PC-9 (cell line): Measurements from ENCODE around the gene CSNK2A2. TPM values are rescaled to one million over a fixed set of nuclear protein-coding genes. Genes with fewer than 3 reads are reported as not detected.

ENCODE experiments used
- BruUV-seq: library from RNA; stranded (reverse); fragments of 400-500 nt; replicated peaks from 2 replicates; lab custom pipeline; 2021; lab: Mats Ljungman, UMichigan
- CTCF ChIA-PET: fragments of 300-600 bp; sonication (Branson Sonifier 250); formaldehyde crosslinking; loops from one replicate; lab custom pipeline; 2022; ENCODE audit warnings: antibody characterized with exemption; lab: Charles Lee
- POLR2A ChIA-PET: fragments of 300-600 bp; sonication (Branson Sonifier 250); formaldehyde crosslinking; loops from one replicate; lab custom pipeline; 2022; ENCODE audit warnings: antibody characterized with exemption; ENCODE audit not compliant: unreplicated experiment; lab: Charles Lee
- DNase-seq, 2 experiments: peaks; one replicate each; pipeline versions ENCODE4 v3.0.0 to v3.0.0-alpha.2; 2015 to 2022; ENCODE audit warnings: mixed read lengths in 1 of 2
- H2AFZ ChIP-seq: fragments of 200-600 bp; sonication (generic); 2 replicates; pipeline ENCODE4 v1.8.1; 2017; ENCODE audit warnings: antibody characterized with exemption
- H3F3A ChIP-seq: fragments of 200-600 bp; sonication (generic); 2 replicates; pipeline ENCODE4 v1.8.1; 2017; ENCODE audit warnings: antibody characterized with exemption, mild to moderate bottlenecking, low read depth; ENCODE audit not compliant: insufficient read depth
- H3K27ac ChIP-seq: fragments of 200-600 bp; sonication (generic); 2 replicates; pipeline ENCODE4 v1.6.1; 2016; ENCODE audit warnings: mixed run types
- H3K27me3 ChIP-seq: fragments of 200-600 bp; sonication (generic); 2 replicates; pipeline ENCODE4 v1.6.1; 2016; ENCODE audit warnings: low read depth, mixed run types; ENCODE audit not compliant: insufficient read depth
- H3K36me3 ChIP-seq: fragments of 200-600 bp; sonication (generic); 2 replicates; pipeline ENCODE4 v1.6.1; 2016; ENCODE audit warnings: low read depth, mixed run types
- H3K4me1 ChIP-seq: fragments of 200-600 bp; sonication (generic); replicated peaks from 2 replicates; pipeline ENCODE4 v1.6.1; 2016; ENCODE audit warnings: mixed run types; ENCODE audit not compliant: insufficient read depth
- H3K4me2 ChIP-seq: fragments of 200-600 bp; sonication (generic); 2 replicates; pipeline ENCODE4 v1.6.1; 2017; ENCODE audit warnings: mixed run types
- H3K4me3 ChIP-seq: fragments of 200-600 bp; sonication (generic); 2 replicates; pipeline ENCODE4 v1.6.1; 2016; ENCODE audit warnings: mixed run types
- H3K79me2 ChIP-seq: fragments of 200-600 bp; sonication (generic); 2 replicates; pipeline ENCODE4 v1.6.1; 2017; ENCODE audit warnings: low read depth, mixed run types
- H3K9me2 ChIP-seq: fragments of 200-600 bp; sonication (generic); 2 replicates; pipeline ENCODE4 v1.8.1; 2017; ENCODE audit warnings: mild to moderate bottlenecking; ENCODE audit not compliant: insufficient read depth
- H3K9me3 ChIP-seq: fragments of 200-600 bp; sonication (generic); 2 replicates; pipeline ENCODE4 v1.8.1; 2016; ENCODE audit warnings: low read depth; ENCODE audit not compliant: insufficient read depth
- H4K20me1 ChIP-seq: fragments of 200-600 bp; sonication (generic); 2 replicates; pipeline ENCODE4 v1.8.1; 2017; ENCODE audit not compliant: insufficient read depth
- CTCF ChIP-seq: fragments of 200-600 bp; sonication (generic); conservative IDR thresholded peaks from 2 replicates; pipeline ENCODE4 v1.6.1; 2017; ENCODE audit warnings: mixed run types, antibody characterized with exemption, mild to moderate bottlenecking, moderate library complexity
- EZH2 ChIP-seq: fragments of 200-600 bp; sonication (generic); IDR thresholded peaks from 2 replicates; pipeline ENCODE4 v1.8.0; 2017; ENCODE audit warnings: antibody characterized with exemption, low read depth
- intact Hi-C: fragments of 100-400 bp; cut with micrococcal nuclease; formaldehyde crosslinking; loops from one replicate; pipeline ENCODE4 v1.10.0; 2022; ENCODE audit not compliant: unreplicated experiment
- total RNA-seq: library from RNA; stranded (reverse); gene quantifications from 2 replicates; pipeline ENCODE4 v1.2.3, GENCODE V29; 2021

CSNK2A2 gene
- total RNA-seq, 1 experiment from 2014 or later: 100 TPM

GRCh38 chr16:58211245-58211644 lies 13.3 kb upstream of the CSNK2A2 start:
- no peak overlapping the region; the same call in 1 of the 2 replicates for H2AFZ ChIP-seq
- intact Hi-C loops: no loop called here
- no peak overlapping the region for H3K4me3 ChIP-seq
- BruUV-seq: no TSS peak
- no peaks in the 10 kb centered on the region for H4K20me1 ChIP-seq
- peaks cover 20% of the 10 kb centered on the region for H3K4me1 ChIP-seq
- H3K27me3 ChIP-seq: no peaks in the 10 kb centered on the region
- peaks cover 8% of the 10 kb centered on the region; the same call in 1 of the 2 replicates for H3F3A ChIP-seq
- peak in 1 of 2 experiments; percentile 53 for DNase-seq
- H3K4me2 ChIP-seq: 0 out of 2 replicates have a peak overlapping the region, but pooled peaks have one; percentile 29
- ChIA-PET CTCF (no interaction called here), POLR2A (no interaction called here)
- peak overlapping the region; percentile 42; the same call in 1 of the 2 replicates for H3K27ac ChIP-seq
- no peaks in the 10 kb centered on the region for H3K9me3 ChIP-seq
- no peaks in the 10 kb centered on the region for H3K9me2 ChIP-seq
- no peaks in the 10 kb centered on the region for H3K36me3 ChIP-seq
- no peak for TF ChIP-seq EZH2
- no peak for TF ChIP-seq CTCF
- H3K79me2 ChIP-seq: no peaks in the 10 kb centered on the region

DNA sequence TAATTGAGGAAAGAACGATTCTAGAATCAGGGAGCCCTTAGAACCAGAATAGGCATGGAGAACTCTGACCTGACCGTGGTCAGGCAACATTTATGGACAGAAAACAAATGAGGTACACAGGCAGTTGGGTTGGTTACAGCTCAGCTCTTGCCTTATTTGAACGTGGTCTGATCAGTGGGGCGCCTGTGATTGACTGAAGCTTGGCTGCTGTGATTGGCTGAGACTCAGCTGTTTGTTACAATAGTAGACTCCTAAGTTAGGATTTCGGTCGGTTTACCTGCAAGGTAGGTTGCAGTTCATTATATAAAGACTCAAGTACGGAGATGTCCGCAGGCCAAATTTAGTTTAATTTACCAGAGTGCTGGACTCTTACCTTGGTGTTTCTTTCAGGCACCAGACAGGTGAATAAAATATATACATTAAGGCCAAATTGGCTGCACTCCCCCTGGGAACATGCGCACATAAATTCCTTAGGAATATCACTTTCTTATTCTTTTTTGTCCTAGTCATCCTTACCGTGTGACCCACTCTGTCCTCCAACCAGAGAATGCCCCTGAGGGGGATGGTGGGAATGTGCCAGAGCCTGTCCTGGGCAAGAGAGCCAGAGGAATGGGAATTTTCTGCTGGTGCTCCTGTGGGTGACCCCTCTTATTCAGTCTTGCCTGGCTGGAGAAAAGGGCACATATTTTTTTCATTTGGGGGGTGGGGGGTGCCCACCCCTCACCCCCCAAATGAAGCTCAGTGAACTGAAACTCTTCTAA lies 7.5 kb upstream of the CSNK2A2 start:
- no peak for DNase-seq
- no peaks in the 10 kb centered on the region for H3F3A ChIP-seq
- H3K4me2 ChIP-seq: no peak overlapping the region
- H3K9me3 ChIP-seq: no peaks in the 10 kb centered on the region
- intact Hi-C loops: no loop called here
- BruUV-seq: no TSS peak
- no peak overlapping the region for H3K4me3 ChIP-seq
- POLR2A ChIA-PET: no interaction called here
- H3K9me2 ChIP-seq: no peaks in the 10 kb centered on the region
- H3K79me2 ChIP-seq: no peaks in the 10 kb centered on the region
- CTCF ChIA-PET: no interaction called here
- peaks cover 11% of the 10 kb centered on the region for H3K4me1 ChIP-seq
- H4K20me1 ChIP-seq: no peaks in the 10 kb centered on the region
- no peaks in the 10 kb centered on the region for H3K27me3 ChIP-seq
- H3K36me3 ChIP-seq: no peaks in the 10 kb centered on the region
- no peak for TF ChIP-seq EZH2
- TF ChIP-seq CTCF: no peak
- H2AFZ ChIP-seq: no peak overlapping the region
- H3K27ac ChIP-seq: no peak overlapping the region

DNA sequence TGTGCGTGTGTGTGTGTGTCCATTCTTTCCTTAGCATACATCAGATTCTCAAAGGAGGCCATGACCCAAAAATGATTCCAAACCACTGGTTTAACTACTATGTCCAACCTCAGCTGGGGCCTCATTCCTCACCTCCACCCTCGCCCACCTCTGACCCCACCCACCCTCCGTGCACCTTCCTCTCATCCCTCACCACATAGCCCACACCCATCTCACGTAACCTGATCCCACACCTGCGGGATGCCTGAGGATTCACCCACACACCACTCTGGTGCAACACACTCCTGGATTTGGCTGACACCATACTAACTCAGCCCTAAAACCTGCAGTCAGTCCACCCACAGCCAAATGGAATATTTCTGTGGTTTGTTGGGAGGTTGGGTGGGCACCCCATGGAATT lies 3.3 kb upstream of the CSNK2A2 start:
- peaks cover 20% of the 10 kb centered on the region for H3K4me1 ChIP-seq
- peak overlapping the region; percentile 21; the same call in 1 of the 2 replicates for H3K4me2 ChIP-seq
- TF ChIP-seq EZH2 (no peak), CTCF (no peak)
- H3F3A ChIP-seq: no peaks in the 10 kb centered on the region; the same call in 1 of the 2 replicates
- ChIA-PET CTCF (no interaction called here), POLR2A (no interaction called here)
- H3K79me2 ChIP-seq: peaks cover 13% of the 10 kb centered on the region
- no peaks in the 10 kb centered on the region for H3K27me3 ChIP-seq
- BruUV-seq: no TSS peak
- H4K20me1 ChIP-seq: peaks cover 7% of the 10 kb centered on the region
- H3K27ac ChIP-seq: no peak overlapping the region
- H2AFZ ChIP-seq: no peak overlapping the region
- DNase-seq: peak in 1 of 2 experiments; percentile 43
- H3K36me3 ChIP-seq: no peaks in the 10 kb centered on the region; the same call in 1 of the 2 replicates
- H3K9me2 ChIP-seq: no peaks in the 10 kb centered on the region
- no peak overlapping the region for H3K4me3 ChIP-seq
- no peaks in the 10 kb centered on the region for H3K9me3 ChIP-seq
- intact Hi-C loops: no loop called here
